K562 (cell line): ENCODE data around the gene RHOV. TPM values are rescaled to one million over a fixed set of nuclear protein-coding genes. Genes with fewer than 3 reads are reported as not detected.

Experiments used
- ARHGAP35 ChIP-seq: fragments of 450-650 bp; IDR thresholded peaks from 2 replicates; pipeline ENCODE4 v1.6.1; 2018; ENCODE audit not compliant: partially characterized antibody
- BRF1 ChIP-seq: IDR thresholded peaks from 3 replicates; pipeline ENCODE4 v1.6.1; 2011; ENCODE audit warnings: borderline replicate concordance, mild to moderate bottlenecking; ENCODE audit not compliant: insufficient read length; ENCODE audit errors: extremely low read depth
- CC2D1A ChIP-seq: fragments of 450-650 bp; IDR thresholded peaks from 2 replicates; pipeline ENCODE4 v1.6.1; 2017; ENCODE audit warnings: mild to moderate bottlenecking
- CHCHD3 ChIP-seq: fragments of 250-450 bp; sonication (Bioruptor Pico); IDR thresholded peaks from 2 replicates; pipeline ENCODE4 v2.1.2; 2022; ENCODE audit warnings: mild to moderate bottlenecking
- FIP1L1 ChIP-seq: fragments of 200-400 bp; formaldehyde crosslinking; IDR thresholded peaks from 2 replicates; pipeline ENCODE4 v1.6.1; 2018; ENCODE audit warnings: mild to moderate bottlenecking, low read depth, low read length; ENCODE audit not compliant: poor library complexity, severe bottlenecking
- HMG20B ChIP-seq: fragments of 250-450 bp; sonication (Bioruptor Pico); IDR thresholded peaks from 2 replicates; pipeline ENCODE4 v1.5.0; 2021; ENCODE audit warnings: mild to moderate bottlenecking
- HMGN3 ChIP-seq: IDR thresholded peaks from 2 replicates; pipeline ENCODE4 v1.6.1; 2011; ENCODE audit warnings: borderline replicate concordance, low read depth, mild to moderate bottlenecking, mixed read lengths, low read length; ENCODE audit not compliant: insufficient read length; ENCODE audit errors: extremely low read depth
- KDM1A ChIP-seq, 2 experiments: fragments of 450-650 bp; IDR thresholded peaks; 2 replicates each; pipeline ENCODE4 v1.6.1; 2016; ENCODE audit warnings: mild to moderate bottlenecking in 2 of 2
- MCM5 ChIP-seq: fragments of 450-650 bp; IDR thresholded peaks from 2 replicates; pipeline ENCODE4 v1.6.1; 2016; ENCODE audit warnings: low read depth
- NBN ChIP-seq: fragments of 450-650 bp; IDR thresholded peaks from 2 replicates; pipeline ENCODE4 v1.6.1; 2016; ENCODE audit warnings: low read depth, mild to moderate bottlenecking
- NCOA2 ChIP-seq, 2 experiments: fragments of 450-650 bp; IDR thresholded peaks; 2 replicates each; pipeline ENCODE4 v1.6.1; 2018; ENCODE audit warnings: mild to moderate bottlenecking in 2 of 2, moderate library complexity in 1 of 2; ENCODE audit not compliant: partially characterized antibody in 2 of 2
- SRF ChIP-seq, 2 experiments: fragments of 250-450, 450-650 bp in 1 of 2; sonication (Bioruptor Pico) in 1 of 2; sonication (generic) in 1 of 2; formaldehyde crosslinking; IDR thresholded peaks; 2 replicates each; pipeline versions ENCODE4 v1.5.0 to v1.5.1; 2020 to 2022; ENCODE audit warnings: mild to moderate bottlenecking in 1 of 2, missing genetic modification reagents in 1 of 2
- ZKSCAN8 ChIP-seq: fragments of 200-800 bp; sonication (Bioruptor generic); IDR thresholded peaks from 2 replicates; pipeline ENCODE4 v1.6.1; 2016; ENCODE audit warnings: missing genetic modification characterization, missing compliant biosample characterization
- ZNF3 ChIP-seq: fragments of 250-450 bp; sonication (Bioruptor Pico); IDR thresholded peaks from 2 replicates; pipeline ENCODE4 v1.5.0; 2021; ENCODE audit warnings: mild to moderate bottlenecking, moderate library complexity
- ZNF561 ChIP-seq: fragments of 450-650 bp; formaldehyde crosslinking; conservative IDR thresholded peaks from 2 replicates; pipeline ENCODE4 v1.4.0; 2020; ENCODE audit warnings: mild to moderate bottlenecking, moderate library complexity
- polyA plus RNA-seq, 8 experiments: library from polyadenylated mRNA; depleted of rRNA in 4 of 8; stranded (reverse) in 5 of 8; unstranded in 3 of 8; fragments of >200 nt; fragmentation: Nextera tagmentation in 2 of 8; fragmentation: Illumina TruSeq in 1 of 8; extraction: Ambion mirVana in 2 of 8; extraction: Trizol in 1 of 8; gene quantifications; 2 replicates each; pipeline versions ENCODE4 v1.2.1 to v1.2.3, GENCODE V29; 2011 to 2014; ENCODE audit warnings: inconsistent platforms in 1 of 8, missing spikeins in 1 of 8
- total RNA-seq, 7 experiments: library from RNA; depleted of rRNA in 6 of 7; stranded (reverse); fragments of >200 nt in 6 of 7; fragmentation: Illumina TruSeq in 2 of 7; extraction: Trizol in 2 of 7; gene quantifications; 2 replicates each; pipeline versions ENCODE4 v1.2.1 to v1.2.3, GENCODE V29; 2011 to 2021; ENCODE audit warnings: low replicate concordance in 1 of 7
- TF ChIP-seq, protein P1 (sequence below): fragments of 450-650 bp; conservative IDR thresholded peaks from 2 replicates; pipeline ENCODE4 v1.6.1; 2016; ENCODE audit warnings: missing genetic modification characterization, low read depth, mild to moderate bottlenecking, missing compliant biosample characterization, moderate library complexity
- TF ChIP-seq, protein P2 (sequence below), 2 experiments: fragments of 450-650 bp; IDR thresholded peaks; 2 replicates each; pipeline ENCODE4 v1.6.1; 2016
- TF ChIP-seq, protein P3 (sequence below): sonication (generic); formaldehyde crosslinking; IDR thresholded peaks from 2 replicates; pipeline ENCODE4 v1.4.0; 2020; ENCODE audit warnings: mild to moderate bottlenecking, missing genetic modification reagents
- TF ChIP-seq, protein P4 (sequence below): fragments of 250-450 bp; sonication (Bioruptor Pico); IDR thresholded peaks from 2 replicates; pipeline ENCODE4 v1.5.0; 2021
- TF ChIP-seq, protein P5 (sequence below), 2 experiments: fragments of 450-650 bp; conservative IDR thresholded peaks; 2 replicates each; pipeline ENCODE4 v1.6.1; 2017; ENCODE audit warnings: mild to moderate bottlenecking in 2 of 2, moderate library complexity in 2 of 2

The RHOV gene
- total and polyA plus RNA-seq, 9 of the 15 experiments (the other 6 are each of a cell fraction or from before 2014, with no cell fraction given), result 0.08 to 2.0 (median 1.1) TPM

DNA sequence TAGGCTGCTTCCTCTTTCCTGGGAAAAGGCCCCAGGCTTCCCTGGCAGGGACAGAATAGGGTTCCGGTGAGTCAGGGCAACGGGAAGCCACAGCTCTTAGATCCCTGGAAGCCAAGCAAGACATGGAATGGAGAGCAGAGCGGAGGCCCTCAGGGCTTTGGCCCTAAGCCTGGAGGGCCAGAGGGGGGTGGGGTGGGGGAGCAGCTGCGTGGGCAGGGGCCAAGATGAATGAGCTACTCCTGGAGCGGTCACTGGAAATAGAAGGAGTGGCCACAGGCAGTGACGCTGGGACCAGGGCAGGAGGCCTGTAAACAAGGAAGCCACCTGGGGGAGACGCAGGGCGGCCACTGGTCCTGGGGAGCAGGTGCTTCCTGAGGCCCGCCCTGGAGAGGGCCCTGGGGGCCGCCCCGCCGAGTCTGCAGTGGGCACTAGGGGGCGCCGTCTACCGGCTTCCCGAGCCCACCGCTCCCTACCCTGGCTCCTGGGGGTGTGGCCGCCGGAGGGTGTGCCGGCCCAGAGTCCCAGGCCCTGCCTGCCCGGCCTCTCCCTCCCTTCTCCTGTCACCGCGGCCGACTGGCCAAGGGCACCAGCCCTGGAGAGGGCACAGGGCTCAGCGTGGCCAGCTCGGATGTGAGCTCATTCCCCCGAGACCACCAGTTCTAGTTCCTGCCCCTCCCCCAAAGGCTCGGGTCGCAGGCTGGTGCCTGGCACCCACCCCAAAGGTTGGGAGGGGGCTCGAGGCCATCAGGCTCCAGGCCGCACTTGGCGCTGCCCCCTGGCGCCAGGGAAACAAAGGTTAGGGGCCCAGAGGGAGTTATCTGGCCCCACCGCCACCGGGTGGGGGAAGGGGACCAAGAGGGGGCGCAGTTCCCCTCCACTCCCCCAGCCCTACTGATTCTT lies 32.3 kb upstream of the RHOV start (continued):
- TF ChIP-seq, protein P1, sequence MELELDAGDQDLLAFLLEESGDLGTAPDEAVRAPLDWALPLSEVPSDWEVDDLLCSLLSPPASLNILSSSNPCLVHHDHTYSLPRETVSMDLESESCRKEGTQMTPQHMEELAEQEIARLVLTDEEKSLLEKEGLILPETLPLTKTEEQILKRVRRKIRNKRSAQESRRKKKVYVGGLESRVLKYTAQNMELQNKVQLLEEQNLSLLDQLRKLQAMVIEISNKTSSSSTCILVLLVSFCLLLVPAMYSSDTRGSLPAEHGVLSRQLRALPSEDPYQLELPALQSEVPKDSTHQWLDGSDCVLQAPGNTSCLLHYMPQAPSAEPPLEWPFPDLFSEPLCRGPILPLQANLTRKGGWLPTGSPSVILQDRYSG (tag), result no peak
- peak in 1 of 2 experiments; percentile 58; a peak in 1 of 4 replicates for TF ChIP-seq SRF (CRISPR knock-in tag; IDR thresholded peaks at IDR 0.05)
- no peak for TF ChIP-seq ZNF3 (CRISPR knock-in tag)
- TF ChIP-seq, protein P2, sequence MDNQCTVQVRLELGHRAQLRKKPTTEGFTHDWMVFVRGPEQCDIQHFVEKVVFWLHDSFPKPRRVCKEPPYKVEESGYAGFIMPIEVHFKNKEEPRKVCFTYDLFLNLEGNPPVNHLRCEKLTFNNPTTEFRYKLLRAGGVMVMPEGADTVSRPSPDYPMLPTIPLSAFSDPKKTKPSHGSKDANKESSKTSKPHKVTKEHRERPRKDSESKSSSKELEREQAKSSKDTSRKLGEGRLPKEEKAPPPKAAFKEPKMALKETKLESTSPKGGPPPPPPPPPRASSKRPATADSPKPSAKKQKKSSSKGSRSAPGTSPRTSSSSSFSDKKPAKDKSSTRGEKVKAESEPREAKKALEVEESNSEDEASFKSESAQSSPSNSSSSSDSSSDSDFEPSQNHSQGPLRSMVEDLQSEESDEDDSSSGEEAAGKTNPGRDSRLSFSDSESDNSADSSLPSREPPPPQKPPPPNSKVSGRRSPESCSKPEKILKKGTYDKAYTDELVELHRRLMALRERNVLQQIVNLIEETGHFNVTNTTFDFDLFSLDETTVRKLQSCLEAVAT (IDR thresholded peaks at IDR 0.05), result no peak
- TF ChIP-seq, protein P3, sequence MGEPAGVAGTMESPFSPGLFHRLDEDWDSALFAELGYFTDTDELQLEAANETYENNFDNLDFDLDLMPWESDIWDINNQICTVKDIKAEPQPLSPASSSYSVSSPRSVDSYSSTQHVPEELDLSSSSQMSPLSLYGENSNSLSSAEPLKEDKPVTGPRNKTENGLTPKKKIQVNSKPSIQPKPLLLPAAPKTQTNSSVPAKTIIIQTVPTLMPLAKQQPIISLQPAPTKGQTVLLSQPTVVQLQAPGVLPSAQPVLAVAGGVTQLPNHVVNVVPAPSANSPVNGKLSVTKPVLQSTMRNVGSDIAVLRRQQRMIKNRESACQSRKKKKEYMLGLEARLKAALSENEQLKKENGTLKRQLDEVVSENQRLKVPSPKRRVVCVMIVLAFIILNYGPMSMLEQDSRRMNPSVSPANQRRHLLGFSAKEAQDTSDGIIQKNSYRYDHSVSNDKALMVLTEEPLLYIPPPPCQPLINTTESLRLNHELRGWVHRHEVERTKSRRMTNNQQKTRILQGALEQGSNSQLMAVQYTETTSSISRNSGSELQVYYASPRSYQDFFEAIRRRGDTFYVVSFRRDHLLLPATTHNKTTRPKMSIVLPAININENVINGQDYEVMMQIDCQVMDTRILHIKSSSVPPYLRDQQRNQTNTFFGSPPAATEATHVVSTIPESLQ (CRISPR knock-in tag), result no peak
- TF ChIP-seq BRF1, result no peak
- TF ChIP-seq HMGN3, result peak; percentile 44
- no peak for TF ChIP-seq ZKSCAN8 (CRISPR knock-in tag)
- TF ChIP-seq HMG20B (CRISPR knock-in tag), result no peak
- no peak for TF ChIP-seq NCOA2 (IDR thresholded peaks at IDR 0.05; ENCODE audit: partially characterized antibody in 2 of 2)
- no peak for TF ChIP-seq CC2D1A
- TF ChIP-seq, protein P4, sequence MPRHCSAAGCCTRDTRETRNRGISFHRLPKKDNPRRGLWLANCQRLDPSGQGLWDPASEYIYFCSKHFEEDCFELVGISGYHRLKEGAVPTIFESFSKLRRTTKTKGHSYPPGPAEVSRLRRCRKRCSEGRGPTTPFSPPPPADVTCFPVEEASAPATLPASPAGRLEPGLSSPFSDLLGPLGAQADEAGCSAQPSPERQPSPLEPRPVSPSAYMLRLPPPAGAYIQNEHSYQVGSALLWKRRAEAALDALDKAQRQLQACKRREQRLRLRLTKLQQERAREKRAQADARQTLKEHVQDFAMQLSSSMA, result 0 out of 2 replicates have a peak, but pooled peaks have one; percentile 30
- TF ChIP-seq FIP1L1, result peak; percentile 42
- TF ChIP-seq, protein P5, sequence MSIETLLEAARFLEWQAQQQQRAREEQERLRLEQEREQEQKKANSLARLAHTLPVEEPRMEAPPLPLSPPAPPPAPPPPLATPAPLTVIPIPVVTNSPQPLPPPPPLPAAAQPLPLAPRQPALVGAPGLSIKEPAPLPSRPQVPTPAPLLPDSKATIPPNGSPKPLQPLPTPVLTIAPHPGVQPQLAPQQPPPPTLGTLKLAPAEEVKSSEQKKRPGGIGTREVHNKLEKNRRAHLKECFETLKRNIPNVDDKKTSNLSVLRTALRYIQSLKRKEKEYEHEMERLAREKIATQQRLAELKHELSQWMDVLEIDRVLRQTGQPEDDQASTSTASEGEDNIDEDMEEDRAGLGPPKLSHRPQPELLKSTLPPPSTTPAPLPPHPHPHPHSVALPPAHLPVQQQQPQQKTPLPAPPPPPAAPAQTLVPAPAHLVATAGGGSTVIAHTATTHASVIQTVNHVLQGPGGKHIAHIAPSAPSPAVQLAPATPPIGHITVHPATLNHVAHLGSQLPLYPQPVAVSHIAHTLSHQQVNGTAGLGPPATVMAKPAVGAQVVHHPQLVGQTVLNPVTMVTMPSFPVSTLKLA (conservative IDR thresholded peaks at IDR 0.05), result peak; percentile 68 to 77
- no peak for TF ChIP-seq ARHGAP35
- no peak for TF ChIP-seq MCM5
- TF ChIP-seq ZNF561 (CRISPR knock-in tag), result no peak
- TF ChIP-seq CHCHD3 (CRISPR knock-in tag), result no peak
- 0 out of 2 replicates have a peak, but pooled peaks have one; percentile 39 for TF ChIP-seq NBN
- no peak for TF ChIP-seq KDM1A (IDR thresholded peaks at IDR 0.05)
